SK-N-SH treated with all-trans-retinoic acid at 6 μM for 48 hours (cell line): Measurements from ENCODE around the gene SRPX2.

Experiments
- SNAI2 ChIP-seq: fragments of 250-450 bp; sonication (Bioruptor Pico); IDR thresholded peaks from 2 replicates; pipeline ENCODE4 v1.5.0; 2020; ENCODE audit warnings: mild to moderate bottlenecking, moderate library complexity
- TF ChIP-seq, protein P1 (sequence below): fragments of 250-450 bp; sonication (Bioruptor Pico); IDR thresholded peaks from 2 replicates; pipeline ENCODE4 v1.5.0; 2020; ENCODE audit warnings: mild to moderate bottlenecking, moderate library complexity

DNA sequence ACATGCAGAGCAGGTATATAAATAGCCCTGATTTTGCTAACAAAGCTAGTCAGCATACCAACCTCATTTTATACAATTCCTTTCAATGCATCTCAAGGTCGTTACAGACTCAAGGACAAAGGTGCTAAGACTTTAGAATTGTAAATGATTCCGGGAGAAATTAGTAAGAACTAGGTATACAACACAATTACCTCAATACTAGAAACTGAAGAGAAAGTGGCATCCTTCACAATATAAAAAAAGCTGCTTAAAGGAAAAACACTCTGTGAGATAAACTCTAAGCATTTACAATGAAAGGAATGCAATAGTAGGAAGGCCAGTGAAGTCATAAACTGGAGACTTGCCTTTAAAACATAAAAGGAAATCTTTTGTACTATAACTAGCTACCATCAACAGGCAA, 47.4 kb upstream of the SRPX2 start:
- TF ChIP-seq, protein P1, sequence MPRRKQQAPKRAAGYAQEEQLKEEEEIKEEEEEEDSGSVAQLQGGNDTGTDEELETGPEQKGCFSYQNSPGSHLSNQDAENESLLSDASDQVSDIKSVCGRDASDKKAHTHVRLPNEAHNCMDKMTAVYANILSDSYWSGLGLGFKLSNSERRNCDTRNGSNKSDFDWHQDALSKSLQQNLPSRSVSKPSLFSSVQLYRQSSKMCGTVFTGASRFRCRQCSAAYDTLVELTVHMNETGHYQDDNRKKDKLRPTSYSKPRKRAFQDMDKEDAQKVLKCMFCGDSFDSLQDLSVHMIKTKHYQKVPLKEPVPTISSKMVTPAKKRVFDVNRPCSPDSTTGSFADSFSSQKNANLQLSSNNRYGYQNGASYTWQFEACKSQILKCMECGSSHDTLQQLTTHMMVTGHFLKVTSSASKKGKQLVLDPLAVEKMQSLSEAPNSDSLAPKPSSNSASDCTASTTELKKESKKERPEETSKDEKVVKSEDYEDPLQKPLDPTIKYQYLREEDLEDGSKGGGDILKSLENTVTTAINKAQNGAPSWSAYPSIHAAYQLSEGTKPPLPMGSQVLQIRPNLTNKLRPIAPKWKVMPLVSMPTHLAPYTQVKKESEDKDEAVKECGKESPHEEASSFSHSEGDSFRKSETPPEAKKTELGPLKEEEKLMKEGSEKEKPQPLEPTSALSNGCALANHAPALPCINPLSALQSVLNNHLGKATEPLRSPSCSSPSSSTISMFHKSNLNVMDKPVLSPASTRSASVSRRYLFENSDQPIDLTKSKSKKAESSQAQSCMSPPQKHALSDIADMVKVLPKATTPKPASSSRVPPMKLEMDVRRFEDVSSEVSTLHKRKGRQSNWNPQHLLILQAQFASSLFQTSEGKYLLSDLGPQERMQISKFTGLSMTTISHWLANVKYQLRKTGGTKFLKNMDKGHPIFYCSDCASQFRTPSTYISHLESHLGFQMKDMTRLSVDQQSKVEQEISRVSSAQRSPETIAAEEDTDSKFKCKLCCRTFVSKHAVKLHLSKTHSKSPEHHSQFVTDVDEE (CRISPR knock-in tag) = no peak
- TF ChIP-seq SNAI2 = no peak
